ENCODE measurements around the gene ATP9B.

GRCh38 chr18:79117385-79117784 is 48.2 kb downstream of the ATP9B start:
- TF ChIP-seq CTCF (IDR thresholded peaks at IDR 0.05; ENCODE audit: low read depth, low read length, missing input control) (no peak), TAF1 (conservative IDR thresholded peaks at IDR 0.05) (no peak)

Measured in liver (tissue), 3 donors.